ENCODE measurements around the gene SLC38A9.
A peak's percentile ranks its signal among the peaks of the same experiment; 100 is the strongest.

The SLC38A9 gene

GRCh38 chr5:55601628-55602027 is 110.5 kb downstream of the SLC38A9 start:
- no peak overlapping the region for H3K27ac ChIP-seq (replicated peaks; ENCODE audit: low read length)
- H4K91ac ChIP-seq (ENCODE audit: low read depth, low read length, poor library complexity) = no peak overlapping the region
- H2BK5ac ChIP-seq (ENCODE audit: low read length) = no peak overlapping the region
- no peak overlapping the region for H4K8ac ChIP-seq (ENCODE audit: low read depth, low read length)
- H2AK5ac ChIP-seq (ENCODE audit: low read depth, low read length) = no peak overlapping the region
- no peaks in the 10 kb centered on the region for H3K79me1 ChIP-seq (ENCODE audit: low read depth, low read length)
- no peak overlapping the region for H2BK120ac ChIP-seq (ENCODE audit: low read depth, low read length)
- H3K23ac ChIP-seq (ENCODE audit: low read depth, low read length, poor library complexity) = no peak overlapping the region
- no peak overlapping the region for H3K18ac ChIP-seq (ENCODE audit: low read length)
- WGBS, 2 donors (ENCODE audit: extremely low coverage in 2 of 2, insufficient read length in 2 of 2, insufficient replicate concordance in 1 of 2) = no CpG with 5 or more reads among the region's 1 CpG
- no peak overlapping the region for H2BK15ac ChIP-seq (ENCODE audit: low read length)
- DNase-seq (ENCODE audit: low spot score) = no peak
- H2AFZ ChIP-seq (ENCODE audit: low read length) = peak overlapping the region; percentile 47
- H2BK12ac ChIP-seq (ENCODE audit: low read length) = no peak overlapping the region
- no peak overlapping the region for H3K9ac ChIP-seq (ENCODE audit: low read depth, low read length, poor library complexity)
- H3K27me3 ChIP-seq (ENCODE audit: control insufficient read depth in 3 of 3, insufficient read depth in 3 of 3, low read depth in 1 of 3, low read length in 3 of 3) = no peaks in the 10 kb centered on the region
- no peak overlapping the region for H3K4me2 ChIP-seq (ENCODE audit: insufficient read depth, low read length, poor library complexity, severe bottlenecking)
- H3K4ac ChIP-seq (ENCODE audit: low read length) = no peak overlapping the region
- no peaks in the 10 kb centered on the region for H3K9me3 ChIP-seq (replicated peaks in 1 of 2; ENCODE audit: control insufficient read depth in 2 of 2, insufficient read depth in 1 of 2, low read depth in 1 of 2, low read length in 2 of 2)
- no peak overlapping the region for H3K4me3 ChIP-seq (ENCODE audit: low read length in 2 of 2)
- H3K4me1 ChIP-seq (ENCODE audit: control insufficient read depth in 2 of 2, insufficient read depth in 1 of 2, low read depth in 1 of 2, low read length in 2 of 2) = peaks cover 3 to 13% of the 10 kb centered on the region in 2 donors
- no peaks in the 10 kb centered on the region for H3K36me3 ChIP-seq (replicated peaks in 1 of 2; ENCODE audit: control insufficient read depth in 2 of 2, insufficient read depth in 2 of 2, low read length in 2 of 2)
- H3K14ac ChIP-seq (ENCODE audit: low read length) = no peak overlapping the region

GRCh38 chr5:55601204-55601618 is 110.9 kb downstream of the SLC38A9 start:
- no peak overlapping the region for H3K9ac ChIP-seq (ENCODE audit: low read depth, low read length, poor library complexity)
- H4K91ac ChIP-seq (ENCODE audit: low read depth, low read length, poor library complexity) = no peak overlapping the region
- no peaks in the 10 kb centered on the region for H3K9me3 ChIP-seq (replicated peaks in 1 of 2; ENCODE audit: control insufficient read depth in 2 of 2, insufficient read depth in 1 of 2, low read depth in 1 of 2, low read length in 2 of 2)
- no peak overlapping the region for H3K14ac ChIP-seq (ENCODE audit: low read length)
- H2BK120ac ChIP-seq (ENCODE audit: low read depth, low read length) = no peak overlapping the region
- no peak overlapping the region for H3K4me3 ChIP-seq (ENCODE audit: low read length in 2 of 2)
- H4K8ac ChIP-seq (ENCODE audit: low read depth, low read length) = no peak overlapping the region
- peaks cover 3 to 13% of the 10 kb centered on the region in 2 donors for H3K4me1 ChIP-seq (ENCODE audit: control insufficient read depth in 2 of 2, insufficient read depth in 1 of 2, low read depth in 1 of 2, low read length in 2 of 2)
- H3K4ac ChIP-seq (ENCODE audit: low read length) = no peak overlapping the region
- H2BK5ac ChIP-seq (ENCODE audit: low read length) = no peak overlapping the region
- no peak overlapping the region for H3K4me2 ChIP-seq (ENCODE audit: insufficient read depth, low read length, poor library complexity, severe bottlenecking)
- no peaks in the 10 kb centered on the region for H3K36me3 ChIP-seq (replicated peaks in 1 of 2; ENCODE audit: control insufficient read depth in 2 of 2, insufficient read depth in 2 of 2, low read length in 2 of 2)
- H3K79me1 ChIP-seq (ENCODE audit: low read depth, low read length) = no peaks in the 10 kb centered on the region
- no peak overlapping the region for H3K23ac ChIP-seq (ENCODE audit: low read depth, low read length, poor library complexity)
- H2BK12ac ChIP-seq (ENCODE audit: low read length) = no peak overlapping the region
- H3K18ac ChIP-seq (ENCODE audit: low read length) = no peak overlapping the region
- H2AK5ac ChIP-seq (ENCODE audit: low read depth, low read length) = no peak overlapping the region
- peak overlapping the region; percentile 47 for H2AFZ ChIP-seq (ENCODE audit: low read length)
- no peak overlapping the region for H2BK15ac ChIP-seq (ENCODE audit: low read length)
- H3K27me3 ChIP-seq (ENCODE audit: control insufficient read depth in 3 of 3, insufficient read depth in 3 of 3, low read depth in 1 of 3, low read length in 3 of 3) = no peaks in the 10 kb centered on the region
- DNase-seq (ENCODE audit: low spot score) = peak; percentile 15
- no peak overlapping the region for H3K27ac ChIP-seq (replicated peaks; ENCODE audit: low read length)
- no CpG with 5 or more reads among the region's 8 CpGs for WGBS, 2 donors (ENCODE audit: extremely low coverage in 2 of 2, insufficient read length in 2 of 2, insufficient replicate concordance in 1 of 2)

DNA sequence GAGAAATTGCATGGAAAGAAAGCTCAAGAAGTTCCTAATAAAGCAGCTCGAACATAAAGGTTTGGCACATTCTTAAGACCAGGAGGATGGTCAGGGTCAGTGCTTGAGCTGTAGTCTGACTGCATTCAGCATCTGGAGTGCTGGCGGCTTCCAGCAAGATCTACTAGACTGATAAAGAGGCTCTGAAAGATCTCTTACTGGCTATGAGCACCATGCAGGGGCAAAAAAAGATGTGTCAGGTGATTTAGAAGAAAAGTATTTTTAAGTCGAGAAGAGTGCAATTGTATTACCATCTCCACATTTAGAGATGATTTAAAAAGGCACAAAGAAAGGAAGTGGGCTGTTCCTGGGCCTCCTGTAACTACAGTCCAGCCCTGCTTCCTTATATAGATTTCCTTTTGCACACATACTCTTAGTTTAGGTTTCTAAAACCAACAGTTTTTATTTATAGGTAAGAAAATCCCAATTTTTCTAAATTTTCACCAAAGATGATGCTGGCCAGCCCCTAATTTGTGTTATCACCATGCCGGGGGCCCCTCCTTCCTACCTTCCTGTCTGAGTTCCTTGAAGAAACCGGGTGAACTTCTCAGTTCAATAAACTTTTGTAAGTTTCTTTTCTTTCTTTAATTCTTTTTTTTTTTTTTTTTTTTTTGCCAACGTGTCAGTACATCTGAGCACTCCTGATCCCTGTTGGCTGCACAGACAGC is 111.5 kb downstream of the SLC38A9 start:
- WGBS, 2 donors (ENCODE audit: extremely low coverage in 2 of 2, insufficient read length in 2 of 2, insufficient replicate concordance in 1 of 2) = no CpG with 5 or more reads among the region's 6 CpGs
- Histone ChIP-seq H2BK15ac (ENCODE audit: low read length) (no peak overlapping the region), H3K23ac (ENCODE audit: low read depth, low read length, poor library complexity) (no peak overlapping the region), H3K14ac (ENCODE audit: low read length) (no peak overlapping the region), H3K4me2 (ENCODE audit: insufficient read depth, low read length, poor library complexity, severe bottlenecking) (no peak overlapping the region), H3K9ac (ENCODE audit: low read depth, low read length, poor library complexity) (no peak overlapping the region), H3K4me1 (ENCODE audit: control insufficient read depth in 2 of 2, insufficient read depth in 1 of 2, low read depth in 1 of 2, low read length in 2 of 2) (peaks cover 3 to 13% of the 10 kb centered on the region in 2 donors), H3K4me3 (ENCODE audit: low read length in 2 of 2) (no peak overlapping the region), H3K4ac (ENCODE audit: low read length) (no peak overlapping the region), H3K36me3 (replicated peaks in 1 of 2; ENCODE audit: control insufficient read depth in 2 of 2, insufficient read depth in 2 of 2, low read length in 2 of 2) (no peaks in the 10 kb centered on the region), H3K18ac (ENCODE audit: low read length) (no peak overlapping the region), H2BK12ac (ENCODE audit: low read length) (no peak overlapping the region), H3K79me1 (ENCODE audit: low read depth, low read length) (no peaks in the 10 kb centered on the region), H3K27ac (replicated peaks; ENCODE audit: low read length) (no peak overlapping the region), H3K9me3 (replicated peaks in 1 of 2; ENCODE audit: control insufficient read depth in 2 of 2, insufficient read depth in 1 of 2, low read depth in 1 of 2, low read length in 2 of 2) (no peaks in the 10 kb centered on the region), H3K27me3 (ENCODE audit: control insufficient read depth in 3 of 3, insufficient read depth in 3 of 3, low read depth in 1 of 3, low read length in 3 of 3) (no peaks in the 10 kb centered on the region), H2BK5ac (ENCODE audit: low read length) (no peak overlapping the region), H4K91ac (ENCODE audit: low read depth, low read length, poor library complexity) (no peak overlapping the region), H2AK5ac (ENCODE audit: low read depth, low read length) (no peak overlapping the region), H2AFZ (ENCODE audit: low read length) (peak overlapping the region; percentile 47), H2BK120ac (ENCODE audit: low read depth, low read length) (no peak overlapping the region), H4K8ac (ENCODE audit: low read depth, low read length) (no peak overlapping the region)
- no peak for DNase-seq (ENCODE audit: low spot score)

DNA sequence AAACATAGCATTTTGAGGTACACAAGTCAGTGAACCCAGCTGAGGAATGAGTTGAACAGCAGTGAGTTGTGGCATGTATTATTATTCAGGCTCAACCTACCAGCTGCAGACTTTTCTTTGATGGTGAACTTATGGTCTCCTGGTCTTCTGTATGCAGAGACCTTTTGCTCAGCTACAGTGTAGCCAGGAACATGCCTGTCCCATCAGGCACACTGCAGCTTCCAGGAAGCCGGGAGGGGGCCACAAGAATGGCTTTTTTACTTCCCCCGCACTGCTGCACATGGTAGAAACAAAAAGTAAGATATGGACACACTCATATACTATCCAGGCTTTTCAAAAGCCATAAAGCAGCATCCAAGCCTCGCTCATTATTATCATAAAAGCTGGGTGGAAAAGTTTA is 112.0 kb downstream of the SLC38A9 start:
- DNase-seq (ENCODE audit: low spot score) = no peak
- H2AK5ac ChIP-seq (ENCODE audit: low read depth, low read length) = no peak overlapping the region
- H3K27me3 ChIP-seq (ENCODE audit: control insufficient read depth in 3 of 3, insufficient read depth in 3 of 3, low read depth in 1 of 3, low read length in 3 of 3) = no peaks in the 10 kb centered on the region
- H2BK12ac ChIP-seq (ENCODE audit: low read length) = no peak overlapping the region
- H3K27ac ChIP-seq (replicated peaks; ENCODE audit: low read length) = no peak overlapping the region
- no peak overlapping the region for H3K23ac ChIP-seq (ENCODE audit: low read depth, low read length, poor library complexity)
- no peaks in the 10 kb centered on the region for H3K36me3 ChIP-seq (replicated peaks in 1 of 2; ENCODE audit: control insufficient read depth in 2 of 2, insufficient read depth in 2 of 2, low read length in 2 of 2)
- no peak overlapping the region for H3K4ac ChIP-seq (ENCODE audit: low read length)
- no peak overlapping the region for H2BK15ac ChIP-seq (ENCODE audit: low read length)
- H3K9me3 ChIP-seq (replicated peaks in 1 of 2; ENCODE audit: control insufficient read depth in 2 of 2, insufficient read depth in 1 of 2, low read depth in 1 of 2, low read length in 2 of 2) = no peaks in the 10 kb centered on the region
- WGBS, 2 donors (ENCODE audit: extremely low coverage in 2 of 2, insufficient read length in 2 of 2, insufficient replicate concordance in 1 of 2) = no CpG with 5 or more reads among the region's 3 CpGs
- peak overlapping the region; percentile 47 for H2AFZ ChIP-seq (ENCODE audit: low read length)
- H3K14ac ChIP-seq (ENCODE audit: low read length) = no peak overlapping the region
- no peak overlapping the region for H3K18ac ChIP-seq (ENCODE audit: low read length)
- no peak overlapping the region for H3K4me3 ChIP-seq (ENCODE audit: low read length in 2 of 2)
- no peak overlapping the region for H2BK120ac ChIP-seq (ENCODE audit: low read depth, low read length)
- no peak overlapping the region for H4K91ac ChIP-seq (ENCODE audit: low read depth, low read length, poor library complexity)
- no peak overlapping the region for H4K8ac ChIP-seq (ENCODE audit: low read depth, low read length)
- H3K79me1 ChIP-seq (ENCODE audit: low read depth, low read length) = no peaks in the 10 kb centered on the region
- H3K4me1 ChIP-seq (ENCODE audit: control insufficient read depth in 2 of 2, insufficient read depth in 1 of 2, low read depth in 1 of 2, low read length in 2 of 2) = peaks cover 3 to 13% of the 10 kb centered on the region in 2 donors
- no peak overlapping the region for H2BK5ac ChIP-seq (ENCODE audit: low read length)
- H3K4me2 ChIP-seq (ENCODE audit: insufficient read depth, low read length, poor library complexity, severe bottlenecking) = no peak overlapping the region
- H3K9ac ChIP-seq (ENCODE audit: low read depth, low read length, poor library complexity) = no peak overlapping the region
